NCI-H82 treated with DMSO at 0.1 percent for 48 hours (cell line): ENCODE measurements around the gene TNFRSF9.
"Not testable (repeated sequence)": the region's sequence is repeated elsewhere in the genome, so short reads cannot be mapped to it uniquely, and the experiment has no call there.

Experiments
- DNase-seq: peaks from one replicate; lab custom pipeline; 2025; ENCODE audit not compliant: unreplicated experiment; lab: John Stamatoyannopoulos, UW

TNFRSF9 gene

DNA sequence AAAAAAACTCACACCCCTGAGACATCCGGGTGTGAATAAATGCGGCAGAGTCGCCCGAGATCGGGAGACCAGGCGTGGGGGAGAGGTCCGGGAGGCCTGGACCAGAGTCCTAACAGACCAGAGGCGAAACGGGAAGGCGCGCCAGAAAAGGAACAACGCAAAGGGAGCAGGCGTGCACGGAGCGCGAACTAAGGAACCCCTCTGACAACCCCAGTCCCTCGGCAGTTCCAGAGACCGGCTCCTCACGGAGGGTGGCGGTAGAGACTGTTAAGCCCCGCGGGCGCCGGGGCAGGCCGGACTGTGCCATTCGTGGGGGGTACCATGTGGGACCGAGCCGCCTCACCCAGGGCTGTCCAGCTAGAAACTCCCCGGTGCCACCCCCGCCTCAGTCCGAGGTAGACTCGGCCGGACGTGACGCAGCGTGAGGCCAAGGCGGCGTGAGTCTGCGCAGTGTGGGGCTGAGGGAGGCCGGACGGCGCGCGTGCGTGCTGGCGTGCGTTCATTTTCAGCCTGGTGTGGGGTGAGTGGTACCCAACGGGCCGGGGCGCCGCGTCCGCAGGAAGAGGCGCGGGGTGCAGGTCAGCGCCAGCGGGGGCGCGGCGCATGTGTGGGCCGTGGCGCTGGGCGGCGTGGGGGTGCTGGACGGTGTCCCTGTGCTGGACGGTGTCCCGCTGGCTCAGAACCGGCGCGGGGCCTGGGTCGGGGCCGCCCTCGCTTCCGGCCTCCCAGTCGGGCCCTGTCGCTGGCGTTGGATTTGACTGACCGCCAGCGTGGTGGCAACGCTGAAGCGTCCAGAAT lies 20.8 kb upstream of the TNFRSF9 start, which contains the start of gene PARK7:
TSS of gene PARK7 (plus strand) at position 496 of the 798 bp plus-strand sequence. CDS start 1,075 bp downstream, outside the sequence.
- DNase-seq, result peak; percentile 93

DNA sequence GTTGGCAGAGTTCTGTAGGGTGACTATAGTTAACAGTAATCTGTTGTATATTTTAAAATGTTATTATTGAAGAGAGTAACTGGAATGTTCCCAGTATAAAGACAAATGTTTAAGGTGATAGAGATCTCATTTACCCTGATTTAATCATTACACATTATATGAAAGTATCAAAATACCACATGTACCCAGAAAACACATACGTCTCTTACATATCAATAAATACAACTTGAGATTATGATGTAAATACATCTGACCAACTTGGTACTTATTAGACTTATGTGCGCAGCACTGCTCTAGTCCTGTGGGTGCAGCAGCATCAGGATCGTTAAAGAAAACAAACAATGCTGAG lies 20.2 kb upstream of the TNFRSF9 start:
- DNase-seq, result no peak

GRCh38 chr1:7960165-7960564 lies 19.5 kb upstream of the TNFRSF9 start:
- no peak for DNase-seq

DNA sequence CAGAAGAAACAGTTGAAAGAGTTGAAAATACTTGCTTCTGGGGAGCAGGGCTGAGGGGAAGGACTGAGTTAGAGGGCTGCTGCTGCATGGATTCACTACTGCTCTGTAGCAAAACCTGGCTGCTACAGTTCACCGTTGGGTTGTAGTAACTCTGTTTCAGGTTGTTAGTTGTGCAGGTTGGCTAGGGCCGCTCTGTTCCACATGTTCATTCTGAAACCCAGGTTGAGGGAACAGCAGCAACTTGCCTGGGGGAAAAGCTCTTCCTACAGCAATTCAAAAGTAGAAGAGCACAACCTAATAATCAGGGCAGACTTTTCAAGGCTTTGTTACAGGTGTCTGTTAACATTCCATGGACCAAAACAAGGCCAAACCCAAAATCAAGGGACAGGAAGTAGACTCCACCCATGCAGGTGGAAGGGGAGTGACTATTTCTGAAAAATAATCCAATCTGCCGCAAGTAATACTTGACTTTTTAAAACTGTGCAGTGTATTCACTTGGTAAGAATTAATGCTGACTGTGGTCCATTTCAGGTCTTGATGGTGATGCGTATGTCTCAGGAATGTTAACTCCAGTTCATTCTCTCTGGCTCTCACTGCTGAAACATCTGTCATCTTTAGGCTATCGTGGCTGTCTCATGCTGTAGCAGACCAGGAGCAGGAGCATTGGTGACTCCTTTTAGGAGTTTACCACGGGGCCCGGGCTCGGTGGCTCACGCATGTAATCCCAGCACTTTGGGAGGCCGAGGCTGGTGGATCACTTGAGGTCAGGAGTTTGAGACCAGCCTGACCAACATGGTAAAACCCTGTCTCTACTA lies 15.8 kb upstream of the TNFRSF9 start:
- no peak for DNase-seq

- no peak for DNase-seq
Observed at GRCh38 chr1:7954683-7955082, 14.0 kb upstream of the TNFRSF9 start.

- DNase-seq, result peak; percentile 84
Observed at GRCh38 chr1:7953850-7954609, 13.4 kb upstream of the TNFRSF9 start.

- DNase-seq, result not testable (repeated sequence)
Observed at GRCh38 chr1:7952791-7953190, 12.2 kb upstream of the TNFRSF9 start.

GRCh38 chr1:7948960-7949359 lies 8.3 kb upstream of the TNFRSF9 start:
- DNase-seq, result no peak

- no peak for DNase-seq
Observed at GRCh38 chr1:7943251-7943650, 2.6 kb upstream of the TNFRSF9 start.

DNA sequence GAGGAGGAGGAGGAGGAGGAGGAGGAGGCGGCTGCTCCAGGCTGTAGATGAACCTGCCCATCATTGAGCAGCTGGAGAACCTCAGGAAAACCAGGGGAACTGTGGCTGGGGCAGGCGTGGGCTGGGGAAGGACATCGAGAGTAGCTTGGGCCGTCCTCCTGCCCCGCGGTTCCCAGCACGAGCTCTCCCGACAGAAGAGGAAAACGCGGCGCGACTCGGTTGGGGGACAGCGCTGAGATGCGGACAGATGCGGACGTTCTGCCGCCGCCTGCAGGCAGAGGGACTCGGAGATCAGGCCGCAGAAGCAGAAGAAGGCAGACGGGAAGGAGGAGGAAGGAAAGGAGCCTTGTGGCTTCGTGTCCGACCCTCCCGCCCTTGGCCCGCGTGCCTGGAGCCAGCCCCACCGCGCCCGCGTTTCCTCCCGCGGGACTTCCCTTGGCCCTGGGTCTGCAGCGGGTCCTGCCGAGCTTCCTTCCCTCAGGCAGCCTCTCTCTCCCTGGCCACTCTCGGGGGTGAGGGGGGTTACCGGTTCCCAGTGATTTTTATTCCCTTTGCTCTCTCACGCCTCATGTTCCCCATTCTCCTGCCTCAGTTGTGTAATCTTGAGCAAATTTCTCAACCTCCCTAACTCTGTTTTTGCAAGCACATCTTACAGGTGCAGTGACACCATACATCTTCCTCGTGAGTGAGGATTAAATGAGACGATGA lies 1.7 kb upstream of the TNFRSF9 start:
- DNase-seq, result peak; percentile 37

DNA sequence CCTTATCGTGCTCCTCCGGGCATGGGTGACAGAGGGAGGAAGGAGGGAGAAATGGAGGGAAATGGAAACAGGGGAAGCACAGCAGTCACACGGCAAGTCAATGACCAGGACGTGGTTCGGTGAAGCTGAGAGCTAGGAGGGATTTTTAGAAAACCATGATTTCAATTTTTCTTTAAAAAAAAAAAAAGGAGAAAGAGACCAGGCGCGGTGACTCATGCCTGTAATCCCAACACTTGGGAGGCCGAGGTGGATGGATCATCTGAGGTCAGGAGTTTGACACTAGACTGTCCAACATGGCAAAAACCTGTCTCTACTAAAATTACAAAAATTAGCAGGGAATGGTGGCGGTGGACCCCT lies 776 bp upstream of the TNFRSF9 start:
- DNase-seq, result no peak

GRCh38 chr1:7940034-7940433 lies 605 bp downstream of the TNFRSF9 start:
- DNase-seq, result no peak

DNA sequence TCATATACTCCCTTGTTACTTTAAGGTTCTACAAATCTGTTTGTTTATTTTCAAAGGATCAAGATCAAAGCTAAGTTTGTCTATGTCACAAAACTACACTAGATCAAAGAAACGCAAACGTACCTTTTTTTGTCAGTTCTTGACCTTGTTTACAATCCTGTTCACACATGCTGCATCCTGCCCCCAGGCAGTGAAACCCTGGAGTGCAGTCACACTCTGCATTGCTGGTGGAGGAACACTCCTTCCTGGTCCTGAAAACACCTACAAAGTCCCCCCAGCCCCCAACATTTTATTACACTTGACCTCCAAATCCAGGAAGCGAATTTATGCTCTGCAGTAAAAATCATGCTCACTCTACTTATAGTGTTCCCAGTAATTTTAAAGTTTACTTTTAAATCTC lies 2.6 kb downstream of the TNFRSF9 start:
- no peak for DNase-seq

DNA sequence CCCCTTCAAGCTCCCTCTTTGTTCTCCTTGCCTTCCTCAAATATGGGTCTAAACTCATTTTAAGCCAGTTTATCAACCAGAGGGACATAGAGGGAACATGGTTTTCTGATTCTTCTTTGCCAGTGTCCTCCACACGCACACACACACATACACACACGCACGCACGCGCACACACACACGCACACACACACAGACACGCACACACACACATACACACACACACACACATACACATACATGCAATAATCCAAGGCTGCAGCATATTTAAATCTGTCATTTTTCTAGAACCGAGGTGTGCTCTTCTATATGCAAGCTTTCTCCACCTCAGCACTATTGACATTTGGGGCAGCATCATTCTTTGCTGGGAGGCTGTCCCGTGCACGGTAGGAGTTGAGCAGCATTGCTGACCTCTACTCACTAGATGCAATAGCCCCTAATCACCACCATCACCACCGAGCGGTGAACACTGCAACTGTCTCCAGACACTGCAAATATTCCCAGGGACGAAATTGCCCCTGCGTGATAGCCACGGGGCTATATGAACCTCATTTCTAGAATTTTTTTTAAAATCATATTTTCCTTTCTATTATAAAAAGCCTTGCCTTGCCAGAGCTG lies 8.0 kb downstream of the TNFRSF9 start:
- DNase-seq, result no peak

DNA sequence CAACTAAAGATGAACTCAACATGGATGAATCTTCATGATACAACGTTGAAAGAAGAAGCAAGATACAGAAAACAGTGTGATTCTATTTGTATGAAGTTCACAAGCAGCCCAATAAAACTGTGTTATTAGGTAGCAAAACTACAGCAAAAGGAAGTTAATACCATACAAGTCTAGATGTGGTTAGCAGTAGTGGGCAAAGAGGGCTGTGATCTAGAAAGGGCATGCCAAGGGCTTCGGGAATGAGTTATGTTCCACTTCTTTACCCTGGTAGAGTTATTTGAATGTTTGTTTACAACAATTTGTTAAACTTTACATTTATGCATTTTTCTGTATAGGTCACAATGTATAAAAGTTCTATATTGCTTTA lies 9.2 kb downstream of the TNFRSF9 start:
- DNase-seq, result no peak

- no peak for DNase-seq
Observed at GRCh38 chr1:7930645-7931445, 9.8 kb downstream of the TNFRSF9 start.

- no peak for DNase-seq
Observed at GRCh38 chr1:7929637-7930036, 11.0 kb downstream of the TNFRSF9 start.

GRCh38 chr1:7928247-7928646 lies 12.4 kb downstream of the TNFRSF9 start:
- no peak for DNase-seq

GRCh38 chr1:7927061-7927460 lies 13.6 kb downstream of the TNFRSF9 start:
- not testable (repeated sequence) for DNase-seq

- DNase-seq, result no peak
Observed at GRCh38 chr1:7922301-7922700, 18.3 kb downstream of the TNFRSF9 start.
